Head of caudate nucleus (tissue), 42 donors: ENCODE measurements around the gene WDR59.
"Not testable (repeated sequence)": the region's sequence is repeated elsewhere in the genome, so short reads cannot be mapped to it uniquely, and the experiment has no call there.

Experiments
- DNase-seq, 42 donors: peaks; one replicate each; pipeline versions ENCODE4 v3.0.0 to v3.0.0-alpha.2; 2020 to 2021; ENCODE audit warnings: mixed read lengths in 7 of 42
- intact Hi-C: fragments of 100-400 bp; cut with DNase I; formaldehyde crosslinking; loops from one replicate; pipeline ENCODE4 v1.15.0; 2022

The WDR59 gene

DNA sequence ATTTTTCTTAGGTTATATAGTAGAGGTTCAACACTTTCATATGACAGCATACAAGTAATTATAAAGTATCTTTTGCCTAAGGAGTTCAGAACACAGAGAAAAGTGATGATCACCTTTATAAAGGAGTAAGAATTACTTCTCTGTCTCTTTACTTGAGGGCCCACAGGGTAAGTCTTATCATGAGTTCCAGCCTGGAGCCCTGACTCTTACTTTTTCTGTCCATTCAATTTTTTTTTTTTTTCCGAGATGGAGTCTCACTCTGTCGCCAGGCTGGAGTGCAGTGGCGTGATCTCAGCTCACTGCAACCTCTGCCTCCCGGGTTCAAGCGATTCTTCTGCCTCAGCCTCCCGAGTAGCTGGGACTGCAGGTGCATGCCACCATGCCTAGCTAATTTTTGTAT lies 28.2 kb upstream of the WDR59 start:
- intact Hi-C loops, DNase-seq: not testable (repeated sequence)

DNA sequence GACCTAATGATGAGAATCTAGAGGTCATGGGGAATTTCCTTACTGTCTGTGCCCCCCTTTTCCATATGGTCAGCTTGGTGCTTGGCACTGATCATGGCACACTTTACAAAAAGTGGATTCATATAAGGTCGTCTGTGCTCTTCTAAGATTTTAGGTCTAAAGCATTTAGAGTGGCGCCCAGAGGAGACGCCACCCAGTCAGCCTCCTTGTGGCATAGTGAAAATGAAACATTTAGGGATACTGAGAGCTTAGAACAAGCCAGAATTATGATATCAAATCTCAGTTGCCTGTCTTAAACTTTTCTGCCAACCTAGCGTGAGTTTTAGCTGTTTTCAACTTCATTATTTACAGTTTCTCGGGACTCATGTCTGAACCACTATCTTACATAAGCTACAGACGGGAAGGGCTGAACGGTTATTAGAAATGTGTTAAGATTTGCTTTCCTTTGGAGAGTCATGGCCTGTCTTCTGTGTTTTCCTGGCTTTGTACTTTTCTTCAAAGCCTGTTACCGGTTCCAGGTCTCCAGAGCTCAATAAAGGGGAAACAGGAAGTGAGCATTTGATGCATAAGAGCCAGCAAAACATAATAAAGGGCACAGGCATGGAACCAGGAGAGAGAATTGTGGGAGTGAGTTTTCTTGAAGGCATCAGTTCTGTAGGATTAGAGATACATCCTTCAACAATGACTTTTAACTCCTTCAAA lies 27.6 kb upstream of the WDR59 start:
- no peak for DNase-seq
- intact Hi-C loops: no loop called here

DNA sequence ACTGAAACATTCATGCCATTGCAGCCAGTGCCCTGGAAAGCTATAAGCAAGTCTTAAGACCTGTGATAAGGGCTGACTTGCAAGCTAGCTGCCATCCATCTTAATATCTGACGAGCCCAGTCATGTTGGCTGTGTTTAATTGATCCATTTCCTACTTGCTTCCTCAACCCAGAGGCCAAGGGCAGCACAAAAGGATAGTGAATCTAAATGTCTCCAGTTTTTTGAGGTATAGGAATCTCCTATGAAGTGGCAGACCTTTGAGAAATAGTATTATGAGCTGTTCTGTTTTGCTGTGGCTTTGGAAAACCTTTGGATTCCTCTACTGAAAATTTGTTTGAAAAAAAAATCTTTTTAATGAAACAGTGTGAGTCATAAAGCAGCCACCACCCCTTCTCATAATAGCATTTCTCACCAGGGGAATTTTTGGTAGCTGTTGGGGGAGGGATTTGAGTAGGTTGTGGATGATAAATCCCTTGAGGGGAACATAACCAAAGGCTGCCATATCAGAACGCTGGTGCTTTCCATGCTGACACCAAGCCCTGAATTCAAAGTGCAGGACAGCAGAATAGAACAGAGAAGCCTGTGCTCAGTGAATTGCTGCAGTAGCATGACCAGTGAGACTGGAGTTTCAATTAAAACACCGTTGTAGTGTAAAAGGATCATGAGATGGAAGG lies 26.8 kb upstream of the WDR59 start:
- peak in 19 of 42 donors; percentile 12 to 80 (median 50) for DNase-seq
- intact Hi-C loops: no loop called here

DNA sequence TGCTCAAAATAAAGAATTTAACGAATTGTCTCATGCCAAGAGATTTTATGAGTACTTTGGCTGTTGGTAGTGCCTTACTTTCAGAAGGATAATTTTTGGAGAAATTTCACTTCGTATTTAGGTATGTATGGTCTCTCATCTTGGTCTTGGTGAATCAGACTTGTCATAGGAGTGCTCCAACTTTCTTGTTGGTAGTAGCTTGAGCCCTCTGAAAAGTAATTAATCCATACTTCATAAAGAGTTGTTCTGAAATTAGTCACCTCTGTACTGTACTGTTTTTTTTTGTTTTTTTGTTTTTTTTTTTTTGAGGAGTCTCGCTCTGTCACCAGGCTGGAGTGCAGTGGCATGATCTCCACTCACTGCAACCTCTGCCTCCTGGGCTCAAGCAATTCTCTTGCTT lies 25.5 kb upstream of the WDR59 start:
- no peak for DNase-seq
- intact Hi-C loops: no loop called here

DNA sequence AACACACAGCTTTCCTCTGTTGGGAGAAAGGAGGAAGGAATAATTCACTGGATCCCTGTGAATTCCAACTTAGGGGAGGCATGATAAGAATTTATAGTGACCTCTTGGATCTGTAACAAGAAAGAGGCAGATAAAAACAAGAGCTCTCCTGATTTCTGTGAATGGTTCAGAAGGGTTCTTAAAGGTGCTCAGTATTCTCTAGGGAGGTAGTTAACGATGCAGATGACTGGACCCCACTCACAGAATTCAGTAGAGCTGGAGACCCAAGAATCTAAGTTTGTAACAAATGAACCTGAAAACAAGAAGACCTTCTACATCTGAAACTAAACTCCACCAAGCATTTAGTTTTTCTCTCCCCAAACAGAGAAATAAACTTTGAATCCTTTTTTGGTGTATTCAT lies 22.5 kb upstream of the WDR59 start:
- intact Hi-C loops: loop anchor here (10.0 kb wide), 1 partner anchor 57 kb away; no protein-coding TSS in a partner anchor

DNA sequence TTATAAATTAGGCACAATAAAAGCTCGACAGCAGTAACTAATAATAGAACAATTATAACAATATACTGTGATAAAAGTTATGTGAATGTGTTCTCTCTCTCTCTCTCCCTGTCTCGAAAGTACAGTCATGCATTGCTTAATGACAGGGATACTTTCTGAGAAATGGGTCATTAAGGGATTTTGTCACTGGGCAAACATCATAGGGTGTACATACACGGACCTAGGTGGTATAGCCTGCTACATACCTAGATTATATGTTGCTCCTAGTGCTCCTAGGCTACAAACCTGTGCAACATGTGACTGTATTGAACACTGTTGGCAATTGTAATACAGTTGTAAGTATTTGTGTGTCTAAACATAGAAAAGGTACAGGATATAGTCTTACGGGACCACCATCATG lies 20.8 kb upstream of the WDR59 start:
- intact Hi-C loops: loop anchor here (10.0 kb wide), 1 partner anchor 59 kb away; no protein-coding TSS in a partner anchor
- no peak for DNase-seq

More for the DNA sequence above, 22.5 kb upstream of the WDR59 start:
- no peak for DNase-seq

DNA sequence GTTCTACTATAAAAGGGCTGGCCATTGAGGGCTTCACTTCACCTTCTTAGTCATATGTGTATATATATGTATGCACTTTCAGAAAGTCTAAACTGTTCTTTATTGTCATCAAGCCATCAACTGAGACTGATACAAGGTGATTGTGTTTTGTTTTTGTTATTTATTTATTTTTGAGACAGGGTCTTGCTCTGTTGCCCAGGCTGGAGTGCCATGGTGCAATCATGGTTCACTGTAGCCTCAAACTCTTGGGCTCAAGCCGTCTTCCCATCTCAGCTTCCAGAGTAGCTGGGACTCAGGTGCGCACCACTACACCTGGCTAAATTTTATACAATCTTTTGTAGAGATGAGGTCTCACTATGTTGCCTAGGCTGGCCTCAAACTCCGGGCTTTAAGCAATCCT lies 19.5 kb upstream of the WDR59 start:
- intact Hi-C loops: loop anchor here (10.0 kb wide), 1 partner anchor 60 kb away; no protein-coding TSS in a partner anchor
- DNase-seq: no peak

DNA sequence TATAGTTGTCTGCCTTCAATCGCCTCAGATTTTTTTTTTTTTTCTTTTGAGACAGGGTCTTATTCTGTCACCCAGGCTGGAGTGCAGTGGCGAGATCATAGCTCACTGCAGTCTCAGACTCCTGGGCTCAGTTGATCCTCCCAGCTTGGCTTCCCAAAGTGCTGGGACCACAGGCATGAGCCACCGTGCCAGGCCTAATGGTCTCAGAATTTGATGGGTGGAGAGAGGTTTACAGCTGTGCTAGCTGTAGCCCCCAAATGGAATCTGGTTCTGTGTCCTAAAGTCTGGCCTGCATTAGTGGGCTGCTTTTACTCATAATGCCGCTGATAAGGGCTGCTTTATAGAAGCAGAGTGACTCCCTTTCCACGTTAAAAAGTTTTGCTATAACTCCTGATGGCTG lies 19.0 kb upstream of the WDR59 start:
- DNase-seq: no peak
- intact Hi-C loops: loop anchor here (10.0 kb wide), 1 partner anchor 61 kb away; no protein-coding TSS in a partner anchor

DNA sequence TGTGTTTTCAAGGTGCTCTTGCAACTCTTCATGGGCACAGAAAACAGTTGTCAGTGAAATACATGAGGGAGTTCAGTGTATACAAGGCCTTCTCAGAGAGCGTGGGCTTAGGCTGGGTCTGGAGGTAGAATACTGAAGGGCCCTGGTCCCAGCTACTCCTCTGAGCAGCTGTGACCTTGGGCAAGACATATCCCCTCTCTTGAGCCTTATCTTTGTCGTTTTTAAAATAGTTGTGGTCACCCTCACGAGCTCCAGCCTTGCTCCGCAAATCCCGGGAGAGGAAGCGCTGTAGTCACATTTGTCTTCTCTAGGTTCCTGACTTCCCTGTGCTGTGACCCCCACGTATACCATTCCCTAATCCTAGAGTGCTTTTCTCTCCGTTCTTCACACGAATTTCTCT lies 17.6 kb upstream of the WDR59 start:
- intact Hi-C loops: loop anchor here (10.0 kb wide), 1 partner anchor 62 kb away; no protein-coding TSS in a partner anchor
- DNase-seq: no peak

DNA sequence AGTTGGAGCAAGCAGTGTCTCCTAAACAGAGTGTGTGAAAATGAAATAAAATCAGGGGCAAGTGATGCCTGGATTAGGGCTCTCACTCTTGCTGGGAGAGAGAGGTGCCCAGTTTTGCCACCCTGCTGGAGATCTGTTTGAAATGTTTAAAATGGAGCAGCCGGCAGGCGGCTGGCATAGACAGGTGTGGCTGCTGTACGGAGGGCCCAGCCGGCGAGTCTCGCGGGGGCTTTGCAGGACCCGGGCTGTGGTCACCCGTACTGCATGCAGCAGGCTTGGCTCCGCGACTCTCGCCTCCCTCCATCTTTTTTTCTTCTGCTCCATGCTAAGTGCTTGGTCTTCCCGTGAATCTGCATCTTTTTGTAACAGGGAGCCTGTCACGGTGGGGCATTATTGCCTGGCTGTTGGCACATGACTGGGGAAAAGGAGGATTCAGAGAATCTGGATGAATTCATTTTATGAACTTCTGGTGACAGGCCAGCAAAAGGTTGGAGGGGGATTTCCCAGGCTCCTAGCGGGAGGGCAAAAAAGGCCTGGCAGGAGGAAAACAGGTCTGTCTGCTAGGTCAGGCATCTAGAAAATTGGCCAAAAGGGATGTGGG lies 15.7 kb upstream of the WDR59 start:
- DNase-seq: peak in 32 of 42 donors; percentile 8 to 58 (median 33)
- intact Hi-C loops: loop anchor here (10.0 kb wide), 1 partner anchor 64 kb away; no protein-coding TSS in a partner anchor

DNA sequence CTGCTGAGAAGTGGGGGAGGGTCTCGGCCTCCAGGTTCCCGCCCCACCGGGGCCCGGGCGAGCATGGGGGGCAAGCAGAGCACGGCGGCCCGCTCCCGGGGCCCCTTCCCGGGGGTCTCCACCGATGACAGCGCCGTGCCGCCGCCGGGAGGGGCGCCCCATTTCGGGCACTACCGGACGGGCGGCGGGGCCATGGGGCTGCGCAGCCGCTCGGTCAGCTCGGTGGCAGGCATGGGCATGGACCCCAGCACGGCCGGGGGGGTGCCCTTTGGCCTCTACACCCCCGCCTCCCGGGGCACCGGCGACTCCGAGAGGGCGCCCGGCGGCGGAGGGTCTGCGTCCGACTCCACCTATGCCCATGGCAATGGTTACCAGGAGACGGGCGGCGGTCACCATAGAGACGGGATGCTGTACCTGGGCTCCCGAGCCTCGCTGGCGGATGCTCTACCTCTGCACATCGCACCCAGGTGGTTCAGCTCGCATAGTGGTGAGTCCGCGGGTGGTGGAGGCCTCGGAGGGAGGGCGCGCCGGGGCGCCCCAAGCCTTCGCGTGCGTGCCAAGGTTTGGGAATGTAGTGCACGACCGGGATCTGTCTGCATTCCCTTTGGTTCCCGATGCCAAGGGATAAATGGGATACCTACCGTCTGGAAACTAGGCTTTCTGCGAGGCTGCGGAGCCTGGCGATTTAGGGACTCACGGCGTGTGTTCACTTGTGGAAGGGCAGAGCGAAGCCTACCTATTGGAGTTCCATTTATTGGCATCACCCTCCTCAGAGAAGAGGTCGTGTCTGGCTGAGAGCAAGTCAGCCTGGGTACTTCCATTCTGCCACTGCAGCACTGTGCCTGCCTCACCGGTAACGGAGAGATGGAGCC lies 14.9 kb upstream of the WDR59 start:
- intact Hi-C loops: loop anchor here (2.0 to 10.0 kb wide), 2 partner anchors 65 to 111 kb away; no protein-coding TSS in a partner anchor
- DNase-seq: peak; percentile 28 to 90 (median 69)

DNA sequence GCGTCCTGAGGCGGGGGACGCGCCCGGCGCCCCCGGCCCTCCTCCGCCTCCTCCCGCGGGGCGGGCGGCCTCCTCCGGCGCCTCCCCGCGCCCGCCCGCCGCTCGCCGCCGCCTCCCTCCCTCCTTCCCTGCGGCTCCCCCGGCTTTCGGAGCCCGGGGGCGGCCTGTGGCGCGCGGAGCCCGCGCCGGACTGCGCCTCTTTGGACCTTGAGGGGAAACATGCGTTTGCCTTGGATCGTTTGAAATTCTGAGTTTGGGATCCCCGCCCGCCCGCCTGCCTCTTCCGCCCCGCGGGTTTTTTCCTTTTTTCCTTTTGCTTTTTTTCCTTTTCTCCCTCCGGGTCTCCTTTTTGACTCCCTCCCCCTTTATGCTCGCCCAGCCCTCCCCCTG lies 14.3 kb upstream of the WDR59 start:
- intact Hi-C loops: loop anchor here (2.0 kb wide), 1 partner anchor 112 kb away; no protein-coding TSS in a partner anchor
- DNase-seq: peak in 37 of 42 donors; percentile 19 to 77 (median 45)

DNA sequence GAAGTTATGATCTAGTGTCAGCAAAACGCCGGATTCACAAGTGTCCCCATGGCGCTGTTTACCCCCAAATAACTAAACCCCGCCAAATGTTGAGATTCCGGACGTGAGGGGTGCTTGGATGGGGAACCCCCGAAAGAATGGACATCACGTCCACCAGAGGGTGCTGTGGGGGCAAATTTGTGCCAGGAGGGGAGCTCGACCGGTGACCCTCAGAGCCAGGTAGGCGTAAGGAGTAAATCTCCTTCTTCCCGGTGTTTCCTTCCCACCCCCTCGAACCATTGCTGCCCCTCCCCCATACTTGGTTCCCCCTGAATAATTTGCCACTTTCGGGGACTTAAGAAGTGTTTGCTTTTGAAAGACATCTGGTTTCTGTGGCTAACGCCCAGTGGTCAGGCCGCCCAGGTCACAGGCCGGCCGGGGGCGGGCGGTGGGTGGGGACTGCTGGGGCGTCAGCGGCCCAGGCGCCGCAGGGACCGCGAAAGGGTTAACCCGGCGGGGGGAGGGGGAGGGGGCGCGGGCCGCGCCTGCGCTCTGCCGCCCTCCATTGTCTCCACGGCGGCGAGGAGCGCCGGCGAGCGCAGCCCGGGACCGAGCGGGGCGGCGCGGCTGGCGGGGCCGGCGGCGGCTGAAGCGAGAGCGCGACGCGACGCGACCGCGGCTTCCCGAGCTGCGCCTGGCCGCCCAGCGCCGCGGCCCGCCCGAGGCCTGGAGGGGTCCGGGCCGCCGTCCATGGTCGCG lies 13.7 kb upstream of the WDR59 start, which contains the start of gene ZNRF1:
Gene ZNRF1, plus strand, starts transcription at position 544 of the 738 bp plus-strand sequence. CDS start 648 bp downstream, outside the sequence.
- peak; percentile 52 to 90 (median 80) for DNase-seq
- intact Hi-C loops: loop anchor here (2.0 kb wide), 1 partner anchor 112 kb away; no protein-coding TSS in a partner anchor

DNA sequence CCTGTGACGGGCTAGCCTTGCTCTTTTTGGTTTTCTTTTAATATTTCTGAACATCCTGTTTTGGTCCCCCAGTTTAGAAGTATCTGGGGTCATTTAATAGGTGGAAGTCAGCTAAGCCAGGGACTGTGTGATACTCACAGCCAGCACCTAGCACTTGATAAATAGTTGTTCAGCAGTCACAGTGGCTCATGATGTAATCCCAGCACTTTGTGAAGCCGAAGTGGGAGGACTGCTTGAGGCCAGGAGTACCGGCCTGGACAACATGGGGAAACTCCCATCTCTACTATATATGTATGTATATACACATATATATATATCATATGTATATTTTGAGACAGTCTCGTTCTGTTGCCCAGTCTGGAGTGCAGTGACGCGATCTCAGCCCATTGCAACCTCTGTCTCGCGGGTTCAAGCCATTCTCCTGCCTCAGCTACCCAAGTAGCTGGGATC lies 12.1 kb upstream of the WDR59 start:
- intact Hi-C loops: no loop called here
- DNase-seq: no peak

DNA sequence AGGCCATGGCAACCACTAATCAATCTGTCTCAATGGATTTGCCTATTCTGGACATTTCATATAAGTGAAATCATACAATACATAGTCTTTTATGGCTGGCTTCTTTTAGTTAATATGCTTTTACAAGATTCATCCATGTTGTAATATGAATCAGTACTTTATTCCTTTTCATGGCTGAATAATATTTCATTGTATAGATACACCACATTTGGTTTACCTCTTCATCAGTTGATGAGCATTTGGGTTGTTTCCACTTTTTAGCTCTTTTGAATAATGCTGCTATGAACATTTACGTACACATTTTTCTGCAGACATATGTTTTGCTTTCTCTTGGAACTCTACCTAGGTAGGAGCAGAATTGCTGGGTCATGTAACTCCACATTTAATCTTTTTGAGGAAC lies 11.1 kb upstream of the WDR59 start:
- intact Hi-C loops: no loop called here
- no peak for DNase-seq

DNA sequence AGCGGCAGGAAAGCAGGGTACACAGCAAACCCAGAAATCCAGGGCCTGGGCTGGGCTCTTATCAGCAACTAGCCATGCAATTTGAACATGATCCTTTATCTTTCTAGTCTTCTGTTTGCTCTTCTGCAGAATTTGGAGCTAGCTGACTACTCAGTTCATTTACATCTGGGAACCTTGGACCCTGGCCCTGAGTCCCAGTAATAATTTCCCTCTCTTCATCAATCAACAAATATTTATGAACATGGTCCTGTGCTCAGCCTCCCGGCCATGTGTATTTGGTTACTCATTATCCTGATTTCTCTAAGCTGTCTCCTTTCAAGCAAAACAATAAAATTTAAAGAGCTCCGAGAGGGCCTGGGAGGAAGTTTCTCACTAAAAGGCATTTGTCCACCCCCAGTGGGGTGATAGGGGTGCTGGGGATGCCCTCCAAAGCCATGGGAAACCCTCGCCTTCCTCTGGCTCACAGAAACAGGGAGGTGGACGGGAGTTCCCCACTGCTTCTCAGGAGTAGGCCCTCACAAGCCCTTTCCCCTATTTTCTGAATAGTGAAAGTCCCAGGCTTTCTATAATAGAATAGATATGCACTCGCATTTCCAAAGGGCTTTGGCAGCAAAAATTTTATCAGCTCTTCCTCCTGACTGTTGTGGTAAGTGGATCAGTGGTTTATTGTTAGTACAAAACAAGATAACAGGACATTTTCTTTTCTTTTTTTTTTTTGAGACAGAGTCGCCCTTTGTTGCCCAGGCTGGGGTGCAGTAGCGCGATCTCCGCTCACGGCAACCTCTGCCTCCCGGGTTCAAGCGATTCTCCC lies 6.9 kb upstream of the WDR59 start:
- intact Hi-C loops: no loop called here
- peak in 1 of 42 donors; percentile 24 for DNase-seq

DNA sequence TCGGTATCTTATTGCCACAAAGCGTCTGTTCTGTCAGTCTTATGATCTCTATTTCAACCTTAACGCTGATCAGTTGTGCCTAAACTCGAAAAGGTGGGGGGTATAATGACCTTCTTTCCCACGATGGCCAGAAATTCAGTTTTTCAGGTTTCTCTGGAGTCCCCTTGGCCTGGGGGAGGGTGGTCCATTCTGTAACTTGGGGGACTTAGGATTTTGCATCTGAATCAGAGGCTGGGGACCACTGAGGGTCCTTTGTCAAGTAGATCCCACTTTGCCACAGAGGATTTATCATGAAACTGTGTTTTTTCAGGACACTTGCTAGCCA lies 6.3 kb upstream of the WDR59 start:
- intact Hi-C loops: no loop called here
- no peak for DNase-seq
